CD8-positive, alpha-beta memory T cell (primary cell): Measurements from ENCODE around the gene TCF12. TPM values are rescaled to one million over a fixed set of nuclear protein-coding genes. Genes with fewer than 3 reads are reported as not detected.
A peak's percentile ranks its signal among the peaks of the same experiment; 100 is the strongest.

ENCODE experiments used
- CTCF ChIA-PET: fragments of 350-600 bp; sonication (Branson Sonifier 250); formaldehyde crosslinking; loops from one replicate; lab custom pipeline; 2021; ENCODE audit warnings: antibody characterized with exemption; lab: Charles Lee
- POLR2A ChIA-PET: fragments of 350-600 bp; sonication (Branson Sonifier 250); formaldehyde crosslinking; loops from one replicate; lab custom pipeline; 2021; ENCODE audit warnings: antibody characterized with exemption; lab: Charles Lee
- DNase-seq, 5 donors: peaks; one replicate each; pipeline versions ENCODE4 v3.0.0 to v3.0.0-alpha.2; 2020 to 2022; ENCODE audit warnings: mixed read lengths in 1 of 5
- H3K27ac ChIP-seq: one replicate; pipeline ENCODE4 v1.7.0; 2013; ENCODE audit warnings: low read depth, mild to moderate bottlenecking, low read length, moderate library complexity
- H3K27me3 ChIP-seq: 2 replicates; pipeline ENCODE4 v1.7.0; 2013; ENCODE audit warnings: low read length, mild to moderate bottlenecking; ENCODE audit not compliant: insufficient read depth, poor library complexity, severe bottlenecking
- H3K36me3 ChIP-seq: 2 replicates; pipeline ENCODE4 v1.7.0; 2013; ENCODE audit warnings: mild to moderate bottlenecking, low read length, moderate library complexity; ENCODE audit not compliant: insufficient read depth
- H3K4me1 ChIP-seq: 2 replicates; pipeline ENCODE4 v1.7.0; 2013; ENCODE audit warnings: mild to moderate bottlenecking, low read length, moderate library complexity; ENCODE audit not compliant: insufficient read depth
- H3K4me3 ChIP-seq: 2 replicates; pipeline ENCODE4 v1.7.0; 2013; ENCODE audit warnings: mild to moderate bottlenecking, low read length
- H3K9me3 ChIP-seq: 2 replicates; pipeline ENCODE4 v1.7.0; 2013; ENCODE audit warnings: mild to moderate bottlenecking, low read length
- H3K27ac Mint-ChIP-seq, 8 donors: one replicate each; pipeline ENCODE4 v1.8.0; 2020 to 2021; ENCODE audit warnings: mixed read lengths in 8 of 8, mild to moderate bottlenecking in 6 of 8, inconsistent platforms in 3 of 8, moderate library complexity in 3 of 8
- H3K27me3 Mint-ChIP-seq, 2 donors: one replicate each; pipeline ENCODE4 v1.8.0; 2020 to 2021; ENCODE audit warnings: mixed read lengths in 2 of 2, mild to moderate bottlenecking in 1 of 2, moderate library complexity in 1 of 2
- H3K36me3 Mint-ChIP-seq, 3 donors: one replicate each; pipeline ENCODE4 v1.8.0; 2020 to 2021; ENCODE audit warnings: mixed read lengths in 3 of 3, inconsistent platforms in 1 of 3, mild to moderate bottlenecking in 1 of 3
- H3K4me1 Mint-ChIP-seq, 3 donors: one replicate each; pipeline ENCODE4 v1.8.0; 2020 to 2021; ENCODE audit warnings: mixed read lengths in 3 of 3, inconsistent platforms in 1 of 3, mild to moderate bottlenecking in 1 of 3
- H3K4me3 Mint-ChIP-seq, 7 donors: one replicate each; pipeline ENCODE4 v1.8.0; 2020 to 2021; ENCODE audit warnings: mixed read lengths in 7 of 7, mild to moderate bottlenecking in 6 of 7, moderate library complexity in 4 of 7, inconsistent platforms in 2 of 7
- H3K9me3 Mint-ChIP-seq, 5 donors: one replicate each; pipeline ENCODE4 v1.8.0; 2020 to 2022; ENCODE audit warnings: mixed read lengths in 5 of 5, mild to moderate bottlenecking in 3 of 5, moderate library complexity in 2 of 5, inconsistent platforms in 1 of 5
- polyA plus RNA-seq: library from polyadenylated mRNA; unstranded; fragments of 300-500 nt; fragmentation: Illumina TruSeq; gene quantifications from one replicate; pipeline ENCODE4 v1.2.3, GENCODE V29; 2021
- total RNA-seq, 2 experiments: library from RNA; stranded (reverse); gene quantifications; one replicate each; pipeline ENCODE4 v1.2.3, GENCODE V29; 2021

Gene TCF12
- total and polyA plus RNA-seq, 3 experiments from 2014 or later = 54.3 to 79.2 (median 69.9) TPM

- H3K27me3 Mint-ChIP-seq = peaks cover 0 to 1% of the 10 kb centered on the region in 2 donors
- no peak for DNase-seq
- Histone ChIP-seq H3K27ac (no peak overlapping the region), H3K36me3 (peaks cover 4% of the 10 kb centered on the region), H3K9me3 (no peaks in the 10 kb centered on the region), H3K4me1 (no peaks in the 10 kb centered on the region), H3K27me3 (no peaks in the 10 kb centered on the region), H3K4me3 (no peak overlapping the region)
- peaks cover 29 to 87% (median 36%) of the 10 kb centered on the region in 3 donors for H3K36me3 Mint-ChIP-seq
- H3K9me3 Mint-ChIP-seq = no peaks in the 10 kb centered on the region
- no peak overlapping the region for H3K4me3 Mint-ChIP-seq
- H3K27ac Mint-ChIP-seq = peak overlapping the region in 1 of 8 donors; percentile 65
- ChIA-PET POLR2A (no interaction called here), CTCF (interaction anchor here (0.7 kb wide), 1 partner anchor 21 kb away, joined by 3 read pairs; no protein-coding TSS in a partner anchor)
- H3K4me1 Mint-ChIP-seq = no peaks in the 10 kb centered on the region
Measured at GRCh38 chr15:57285386-57285785, 366.9 kb downstream of the TCF12 start.

- H3K27ac Mint-ChIP-seq = peak overlapping the region in 1 of 8 donors; percentile 58
- H3K9me3 Mint-ChIP-seq = no peaks in the 10 kb centered on the region
- Histone ChIP-seq H3K27ac (no peak overlapping the region), H3K9me3 (no peaks in the 10 kb centered on the region), H3K36me3 (peaks cover 4% of the 10 kb centered on the region), H3K4me1 (no peaks in the 10 kb centered on the region), H3K4me3 (no peak overlapping the region), H3K27me3 (no peaks in the 10 kb centered on the region)
- ChIA-PET CTCF (interaction anchor here (1.6 kb wide), 1 partner anchor 20 kb away, joined by 4 read pairs; no protein-coding TSS in a partner anchor), POLR2A (no interaction called here)
- DNase-seq = no peak
- H3K4me3 Mint-ChIP-seq = no peak overlapping the region
- H3K4me1 Mint-ChIP-seq = no peaks in the 10 kb centered on the region
- H3K36me3 Mint-ChIP-seq = peaks cover 28 to 85% (median 46%) of the 10 kb centered on the region in 3 donors
- peaks cover 0 to 1% of the 10 kb centered on the region in 2 donors for H3K27me3 Mint-ChIP-seq
Measured at GRCh38 chr15:57286446-57287122, 368.1 kb downstream of the TCF12 start.

- Mint-ChIP-seq H3K36me3 (peaks cover 32 to 86% (median 51%) of the 10 kb centered on the region in 3 donors), H3K9me3 (peaks cover 0 to 1% (median 0%) of the 10 kb centered on the region in 5 donors), H3K27me3 (peaks cover 0 to 1% of the 10 kb centered on the region in 2 donors), H3K27ac (peak overlapping the region in 1 of 8 donors; percentile 56), H3K4me3 (no peak overlapping the region), H3K4me1 (no peaks in the 10 kb centered on the region)
- H3K27ac ChIP-seq = no peak overlapping the region
- peaks cover 3% of the 10 kb centered on the region for H3K36me3 ChIP-seq
- H3K4me3 ChIP-seq = no peak overlapping the region
- DNase-seq = no peak
- H3K4me1 ChIP-seq = no peaks in the 10 kb centered on the region
- no peaks in the 10 kb centered on the region for H3K9me3 ChIP-seq
- CTCF ChIA-PET = interaction anchor here (1.6 kb wide), 1 partner anchor 19 kb away, joined by 4 read pairs; no protein-coding TSS in a partner anchor
- no peaks in the 10 kb centered on the region for H3K27me3 ChIP-seq
- POLR2A ChIA-PET = no interaction called here
Measured at GRCh38 chr15:57287123-57287521, 368.7 kb downstream of the TCF12 start.

GRCh38 chr15:57288926-57289580 lies 370.6 kb downstream of the TCF12 start:
- CTCF ChIA-PET = no interaction called here

GRCh38 chr15:57290187-57290586 lies 371.7 kb downstream of the TCF12 start:
- H3K9me3 ChIP-seq = no peaks in the 10 kb centered on the region
- H3K4me3 ChIP-seq = no peak overlapping the region
- Mint-ChIP-seq H3K27me3 (peaks cover 0 to 1% of the 10 kb centered on the region in 2 donors), H3K9me3 (peaks cover 0 to 2% (median 0%) of the 10 kb centered on the region in 5 donors), H3K36me3 (peaks cover 22 to 60% (median 49%) of the 10 kb centered on the region in 3 donors), H3K4me3 (no peak overlapping the region), H3K27ac (no peak overlapping the region), H3K4me1 (no peaks in the 10 kb centered on the region)
- no peaks in the 10 kb centered on the region for H3K36me3 ChIP-seq
- no peak for DNase-seq
- no peak overlapping the region for H3K27ac ChIP-seq
- no peaks in the 10 kb centered on the region for H3K4me1 ChIP-seq
- no peaks in the 10 kb centered on the region for H3K27me3 ChIP-seq
- POLR2A ChIA-PET = no interaction called here
- CTCF ChIA-PET = interaction anchor here (1.3 kb wide), 1 partner anchor 12 kb away, joined by 3 read pairs; no protein-coding TSS in a partner anchor

More at GRCh38 chr15:57288926-57289580, 370.6 kb downstream of the TCF12 start:
- H3K4me1 Mint-ChIP-seq = no peaks in the 10 kb centered on the region
- peaks cover 26 to 70% (median 49%) of the 10 kb centered on the region in 3 donors for H3K36me3 Mint-ChIP-seq
- Histone ChIP-seq H3K4me3 (no peak overlapping the region), H3K27me3 (no peaks in the 10 kb centered on the region), H3K4me1 (no peaks in the 10 kb centered on the region), H3K9me3 (no peaks in the 10 kb centered on the region), H3K27ac (no peak overlapping the region), H3K36me3 (no peaks in the 10 kb centered on the region)
- peaks cover 0 to 2% (median 0%) of the 10 kb centered on the region in 5 donors for H3K9me3 Mint-ChIP-seq
- no peak overlapping the region for H3K4me3 Mint-ChIP-seq
- H3K27me3 Mint-ChIP-seq = peaks cover 0 to 1% of the 10 kb centered on the region in 2 donors
- peak overlapping the region in 1 of 8 donors; percentile 45 for H3K27ac Mint-ChIP-seq
- POLR2A ChIA-PET = no interaction called here
- DNase-seq = no peak

- Mint-ChIP-seq H3K4me1 (no peaks in the 10 kb centered on the region), H3K27me3 (peaks cover 0 to 1% of the 10 kb centered on the region in 2 donors), H3K4me3 (no peak overlapping the region), H3K36me3 (peaks cover 21 to 55% (median 49%) of the 10 kb centered on the region in 3 donors), H3K27ac (no peak overlapping the region), H3K9me3 (peaks cover 0 to 2% (median 0%) of the 10 kb centered on the region in 5 donors)
- Histone ChIP-seq H3K36me3 (no peaks in the 10 kb centered on the region), H3K4me3 (no peak overlapping the region), H3K9me3 (no peaks in the 10 kb centered on the region), H3K4me1 (no peaks in the 10 kb centered on the region), H3K27ac (no peak overlapping the region), H3K27me3 (no peaks in the 10 kb centered on the region)
- ChIA-PET CTCF (interaction anchor here (1.3 kb wide), 1 partner anchor 13 kb away, joined by 3 read pairs; no protein-coding TSS in a partner anchor), POLR2A (no interaction called here)
- DNase-seq = no peak
Measured at GRCh38 chr15:57290826-57291225, 372.4 kb downstream of the TCF12 start.

- H3K27ac ChIP-seq = no peak overlapping the region
- DNase-seq = no peak
- Mint-ChIP-seq H3K27ac (no peak overlapping the region), H3K4me1 (peaks cover 2 to 6% (median 5%) of the 10 kb centered on the region in 3 donors), H3K4me3 (no peak overlapping the region), H3K27me3 (no peaks in the 10 kb centered on the region), H3K36me3 (peaks cover 6 to 16% (median 8%) of the 10 kb centered on the region in 3 donors), H3K9me3 (peaks cover 0 to 2% (median 0%) of the 10 kb centered on the region in 5 donors)
- no peaks in the 10 kb centered on the region for H3K4me1 ChIP-seq
- H3K4me3 ChIP-seq = no peak overlapping the region
- CTCF ChIA-PET = interaction anchor here (1.4 to 1.5 kb wide), 2 partner anchors 10 to 150 kb away, joined by 3 to 4 read pairs; no protein-coding TSS in a partner anchor
- H3K9me3 ChIP-seq = no peaks in the 10 kb centered on the region
- H3K27me3 ChIP-seq = no peaks in the 10 kb centered on the region
- H3K36me3 ChIP-seq = no peaks in the 10 kb centered on the region
- POLR2A ChIA-PET = no interaction called here
Measured at GRCh38 chr15:57296473-57297162, 378.2 kb downstream of the TCF12 start.
